Measurements from ENCODE around the gene LENG1.

- TF ChIP-seq EZH2phosphoT487 (IDR thresholded peaks at IDR 0.05; ENCODE audit: borderline replicate concordance) = no peak
- TF ChIP-seq CTCF (conservative IDR thresholded peaks at IDR 0.05; ENCODE audit: low read length) = peak; percentile 41
Measured at GRCh38 chr19:54189145-54189734, 29.7 kb upstream of the LENG1 start, which contains the start of gene MBOAT7.
